Measurements from ENCODE around the gene ARHGEF3.

Gene ARHGEF3

DNA sequence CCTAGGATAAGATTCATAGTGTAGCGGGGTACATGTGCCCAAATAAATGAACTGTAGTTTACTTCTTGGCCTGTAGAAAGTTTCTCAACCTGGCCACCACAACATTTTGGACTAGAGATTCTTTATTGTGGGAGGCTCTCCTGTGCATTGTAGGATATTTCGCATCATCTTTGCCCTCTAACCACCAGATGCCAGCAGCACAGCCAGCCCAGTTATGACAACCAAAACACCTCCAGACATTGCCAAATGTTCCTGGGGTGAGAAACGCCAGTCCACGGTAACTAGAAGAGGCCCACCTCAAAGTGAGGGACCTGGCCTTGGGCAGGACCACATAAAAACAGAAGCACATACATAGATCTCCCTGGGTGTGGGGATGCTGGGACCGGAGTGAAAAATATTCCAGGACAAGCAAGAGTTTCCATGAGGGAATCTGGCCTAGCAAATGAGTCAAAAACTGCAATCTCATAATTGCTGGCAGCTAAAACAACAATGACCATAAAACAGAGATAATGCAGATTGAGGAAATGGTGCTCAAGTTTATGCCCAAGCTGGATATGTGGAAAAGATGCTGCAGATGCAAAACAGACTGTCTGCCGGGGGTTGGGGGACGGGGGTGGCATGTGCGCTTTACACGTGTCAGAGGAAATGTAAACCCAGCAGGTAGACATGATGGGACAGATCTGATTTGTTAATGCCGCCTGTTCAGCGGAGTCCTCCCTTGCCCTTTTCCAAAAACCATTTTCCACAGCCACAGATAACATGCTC, 39.7 kb downstream of the ARHGEF3 start:
- H3K4me2 ChIP-seq (ENCODE audit: low read length) = no peak overlapping the region
- no peaks in the 10 kb centered on the region for H3K9me2 ChIP-seq (ENCODE audit: low read depth, low read length)
- no peaks in the 10 kb centered on the region for H3F3A ChIP-seq (ENCODE audit: insufficient read depth, low read length)
- H3K9ac ChIP-seq (ENCODE audit: low read length) = no peak overlapping the region
- no peak overlapping the region for H3K27ac ChIP-seq (ENCODE audit: low read depth, low read length, poor library complexity, severe bottlenecking)
- no peak for TF ChIP-seq EZH2 (IDR thresholded peaks at IDR 0.05; ENCODE audit: borderline replicate concordance, low read length)
- TF ChIP-seq, protein P1, sequence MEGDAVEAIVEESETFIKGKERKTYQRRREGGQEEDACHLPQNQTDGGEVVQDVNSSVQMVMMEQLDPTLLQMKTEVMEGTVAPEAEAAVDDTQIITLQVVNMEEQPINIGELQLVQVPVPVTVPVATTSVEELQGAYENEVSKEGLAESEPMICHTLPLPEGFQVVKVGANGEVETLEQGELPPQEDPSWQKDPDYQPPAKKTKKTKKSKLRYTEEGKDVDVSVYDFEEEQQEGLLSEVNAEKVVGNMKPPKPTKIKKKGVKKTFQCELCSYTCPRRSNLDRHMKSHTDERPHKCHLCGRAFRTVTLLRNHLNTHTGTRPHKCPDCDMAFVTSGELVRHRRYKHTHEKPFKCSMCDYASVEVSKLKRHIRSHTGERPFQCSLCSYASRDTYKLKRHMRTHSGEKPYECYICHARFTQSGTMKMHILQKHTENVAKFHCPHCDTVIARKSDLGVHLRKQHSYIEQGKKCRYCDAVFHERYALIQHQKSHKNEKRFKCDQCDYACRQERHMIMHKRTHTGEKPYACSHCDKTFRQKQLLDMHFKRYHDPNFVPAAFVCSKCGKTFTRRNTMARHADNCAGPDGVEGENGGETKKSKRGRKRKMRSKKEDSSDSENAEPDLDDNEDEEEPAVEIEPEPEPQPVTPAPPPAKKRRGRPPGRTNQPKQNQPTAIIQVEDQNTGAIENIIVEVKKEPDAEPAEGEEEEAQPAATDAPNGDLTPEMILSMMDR (IDR thresholded peaks at IDR 0.05; ENCODE audit: low read length) = no peak
- H3K9me3 ChIP-seq (ENCODE audit: low read length) = no peaks in the 10 kb centered on the region
- H2AFZ ChIP-seq (ENCODE audit: low read length) = no peak overlapping the region
- no peaks in the 10 kb centered on the region for H3K79me2 ChIP-seq (ENCODE audit: insufficient read depth, low read length)
- H3K36me3 ChIP-seq (ENCODE audit: insufficient read depth, low read length) = no peaks in the 10 kb centered on the region
- H3K27me3 ChIP-seq (ENCODE audit: insufficient read depth, low read length) = no peaks in the 10 kb centered on the region
- no peaks in the 10 kb centered on the region for H3K4me1 ChIP-seq (ENCODE audit: insufficient read depth, low read length, severe bottlenecking)
- H3K4me3 ChIP-seq (ENCODE audit: low read depth, low read length, poor library complexity, severe bottlenecking) = no peak overlapping the region
- no peaks in the 10 kb centered on the region for H4K20me1 ChIP-seq (ENCODE audit: insufficient read depth, low read length)

DNA sequence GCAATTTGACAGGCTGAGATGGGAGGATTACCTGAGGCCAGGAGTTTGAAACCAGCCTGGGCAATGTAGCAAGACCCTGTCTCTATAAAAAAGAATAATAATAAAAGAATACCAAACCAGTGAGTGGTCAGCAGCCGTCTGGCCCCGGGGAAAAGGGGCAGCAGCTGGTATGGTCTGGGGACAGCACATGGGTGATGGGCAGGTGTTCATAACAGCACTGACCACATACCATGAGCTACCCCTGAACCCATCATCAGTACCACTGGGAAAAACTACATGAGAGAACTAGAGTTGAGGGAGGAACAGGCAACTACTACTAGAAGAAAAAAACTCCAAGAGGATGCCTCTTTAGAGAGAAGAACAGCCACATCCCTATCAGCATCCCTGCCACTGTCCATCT, 40.7 kb downstream of the ARHGEF3 start:
- Histone ChIP-seq H3K27me3 (ENCODE audit: insufficient read depth, low read length) (no peaks in the 10 kb centered on the region), H3K9me2 (ENCODE audit: low read depth, low read length) (no peaks in the 10 kb centered on the region), H3K36me3 (ENCODE audit: insufficient read depth, low read length) (no peaks in the 10 kb centered on the region)

DNA sequence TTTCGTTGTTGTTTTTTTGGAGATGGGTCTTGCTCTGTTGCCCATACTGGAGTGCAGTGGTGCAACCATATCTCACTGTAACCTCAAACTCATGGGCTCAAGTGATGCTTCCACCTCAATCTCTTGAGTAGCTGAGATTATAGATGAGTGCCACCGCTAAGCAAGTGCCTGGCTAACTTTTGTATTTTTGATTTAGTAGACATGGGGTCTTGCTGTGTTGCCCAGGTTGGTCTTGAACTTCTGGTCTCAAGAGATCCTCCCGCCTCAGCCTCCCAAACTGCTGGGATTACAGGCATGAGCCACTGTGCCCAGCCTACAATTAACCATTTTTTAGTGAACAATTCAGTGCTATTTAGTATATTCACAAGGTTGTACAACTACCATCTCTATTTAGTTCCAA, 42.2 kb downstream of the ARHGEF3 start:
- Histone ChIP-seq H3K36me3 (ENCODE audit: insufficient read depth, low read length) (no peaks in the 10 kb centered on the region), H3K27ac (ENCODE audit: low read depth, low read length, poor library complexity, severe bottlenecking) (no peak overlapping the region), H3K4me2 (ENCODE audit: low read length) (no peak overlapping the region), H2AFZ (ENCODE audit: low read length) (no peak overlapping the region), H3K79me2 (ENCODE audit: insufficient read depth, low read length) (no peaks in the 10 kb centered on the region), H3K27me3 (ENCODE audit: insufficient read depth, low read length) (no peaks in the 10 kb centered on the region), H3K9ac (ENCODE audit: low read length) (no peak overlapping the region), H3K9me3 (ENCODE audit: low read length) (no peaks in the 10 kb centered on the region), H3F3A (ENCODE audit: insufficient read depth, low read length) (no peaks in the 10 kb centered on the region), H3K4me1 (ENCODE audit: insufficient read depth, low read length, severe bottlenecking) (peaks cover 9% of the 10 kb centered on the region), H3K9me2 (ENCODE audit: low read depth, low read length) (no peaks in the 10 kb centered on the region), H3K4me3 (ENCODE audit: low read depth, low read length, poor library complexity, severe bottlenecking) (no peak overlapping the region), H4K20me1 (ENCODE audit: insufficient read depth, low read length) (no peaks in the 10 kb centered on the region)
- TF ChIP-seq, protein P1 (IDR thresholded peaks at IDR 0.05; ENCODE audit: low read length) = no peak
- no peak for TF ChIP-seq EZH2 (IDR thresholded peaks at IDR 0.05; ENCODE audit: borderline replicate concordance, low read length)

More for the DNA sequence above, 40.7 kb downstream of the ARHGEF3 start:
- Histone ChIP-seq H2AFZ (ENCODE audit: low read length) (no peak overlapping the region), H3K9me3 (ENCODE audit: low read length) (no peaks in the 10 kb centered on the region), H3K4me1 (ENCODE audit: insufficient read depth, low read length, severe bottlenecking) (no peaks in the 10 kb centered on the region), H3K79me2 (ENCODE audit: insufficient read depth, low read length) (no peaks in the 10 kb centered on the region), H3K4me3 (ENCODE audit: low read depth, low read length, poor library complexity, severe bottlenecking) (no peak overlapping the region), H3K27ac (ENCODE audit: low read depth, low read length, poor library complexity, severe bottlenecking) (no peak overlapping the region), H3K4me2 (ENCODE audit: low read length) (no peak overlapping the region), H4K20me1 (ENCODE audit: insufficient read depth, low read length) (no peaks in the 10 kb centered on the region), H3F3A (ENCODE audit: insufficient read depth, low read length) (no peaks in the 10 kb centered on the region), H3K9ac (ENCODE audit: low read length) (no peak overlapping the region)
- TF ChIP-seq, protein P1 (IDR thresholded peaks at IDR 0.05; ENCODE audit: low read length) = no peak
- no peak for TF ChIP-seq EZH2 (IDR thresholded peaks at IDR 0.05; ENCODE audit: borderline replicate concordance, low read length)
